GM21447 (cell line): ENCODE measurements around the gene LILRA1.
"Not testable (repeated sequence)": the region's sequence is repeated elsewhere in the genome, so short reads cannot be mapped to it uniquely, and the experiment has no call there.

Experiments used
- ATAC-seq: cut with Tn5 transposase; IDR thresholded peaks from one replicate; pipeline ENCODE4 v1.9.1; 2021; ENCODE audit not compliant: unreplicated experiment

Gene LILRA1

GRCh38 chr19:54576411-54576976, 16.9 kb upstream of the LILRA1 start:
- no peak for ATAC-seq

GRCh38 chr19:54577334-54577733, 16.1 kb upstream of the LILRA1 start:
- ATAC-seq: no peak

GRCh38 chr19:54578268-54578667, 15.2 kb upstream of the LILRA1 start:
- ATAC-seq: not testable (repeated sequence)

DNA sequence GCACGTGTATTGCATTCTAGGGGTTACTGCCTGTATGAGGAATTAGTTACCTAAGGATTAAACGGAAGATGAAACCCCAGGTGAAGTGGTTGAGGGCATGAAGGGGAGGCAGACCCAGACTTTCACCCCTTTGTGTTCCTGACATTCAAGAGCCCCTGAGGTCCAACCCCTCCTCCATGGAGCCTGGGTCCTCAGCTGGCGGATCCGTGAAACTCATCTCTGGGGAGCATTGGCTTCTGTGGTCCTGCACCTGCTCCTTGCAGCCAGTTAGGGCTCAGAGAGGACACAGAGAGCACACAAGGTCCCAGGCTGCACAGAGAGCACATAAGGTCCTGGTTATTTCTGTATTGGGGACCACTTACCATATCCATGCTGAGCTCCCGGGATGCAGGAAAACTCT, 7.0 kb upstream of the LILRA1 start:
- ATAC-seq: no peak

DNA sequence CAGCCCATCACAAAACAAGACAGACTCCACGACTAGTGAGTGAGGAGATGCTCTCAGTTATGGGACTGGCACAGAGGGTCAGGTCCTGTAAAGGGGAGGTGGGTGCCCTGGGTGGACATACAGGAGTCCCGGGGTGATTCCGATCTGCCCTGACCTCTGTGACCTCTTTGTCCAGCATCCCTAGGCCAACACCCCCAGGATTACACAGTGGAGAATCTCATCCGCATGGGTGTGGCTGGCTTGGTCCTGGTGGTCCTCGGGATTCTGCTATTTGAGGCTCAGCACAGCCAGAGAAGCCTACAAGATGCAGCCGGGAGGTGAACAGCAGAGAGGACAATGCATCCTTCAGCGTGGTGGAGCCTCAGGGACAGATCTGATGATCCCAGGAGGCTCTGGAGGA, 6.4 kb upstream of the LILRA1 start:
- no peak for ATAC-seq

- ATAC-seq: not testable (repeated sequence)
Observed at GRCh38 chr19:54593931-54594626, 647 bp downstream of the LILRA1 start.

DNA sequence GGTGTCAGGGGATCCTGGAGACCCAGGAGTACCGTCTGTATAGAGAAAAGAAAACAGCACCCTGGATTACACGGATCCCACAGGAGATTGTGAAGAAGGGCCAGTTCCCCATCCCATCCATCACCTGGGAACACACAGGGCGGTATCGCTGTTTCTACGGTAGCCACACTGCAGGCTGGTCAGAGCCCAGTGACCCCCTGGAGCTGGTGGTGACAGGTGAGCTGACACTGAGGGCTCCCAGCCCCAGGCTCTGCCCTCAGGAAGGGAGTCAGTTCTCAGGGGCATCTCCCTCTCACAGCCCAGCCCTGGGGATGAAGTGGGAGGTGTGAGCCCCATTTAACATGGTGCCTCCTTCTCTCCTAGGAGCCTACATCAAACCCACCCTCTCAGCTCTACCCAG, 1.3 kb downstream of the LILRA1 start:
- ATAC-seq: no peak

GRCh38 chr19:54595680-54596436, 2.4 kb downstream of the LILRA1 start:
- not testable (repeated sequence) for ATAC-seq

- no peak for ATAC-seq
Observed at GRCh38 chr19:54600212-54600611, 6.8 kb downstream of the LILRA1 start.

GRCh38 chr19:54606230-54606629, 12.8 kb downstream of the LILRA1 start:
- ATAC-seq: no peak

DNA sequence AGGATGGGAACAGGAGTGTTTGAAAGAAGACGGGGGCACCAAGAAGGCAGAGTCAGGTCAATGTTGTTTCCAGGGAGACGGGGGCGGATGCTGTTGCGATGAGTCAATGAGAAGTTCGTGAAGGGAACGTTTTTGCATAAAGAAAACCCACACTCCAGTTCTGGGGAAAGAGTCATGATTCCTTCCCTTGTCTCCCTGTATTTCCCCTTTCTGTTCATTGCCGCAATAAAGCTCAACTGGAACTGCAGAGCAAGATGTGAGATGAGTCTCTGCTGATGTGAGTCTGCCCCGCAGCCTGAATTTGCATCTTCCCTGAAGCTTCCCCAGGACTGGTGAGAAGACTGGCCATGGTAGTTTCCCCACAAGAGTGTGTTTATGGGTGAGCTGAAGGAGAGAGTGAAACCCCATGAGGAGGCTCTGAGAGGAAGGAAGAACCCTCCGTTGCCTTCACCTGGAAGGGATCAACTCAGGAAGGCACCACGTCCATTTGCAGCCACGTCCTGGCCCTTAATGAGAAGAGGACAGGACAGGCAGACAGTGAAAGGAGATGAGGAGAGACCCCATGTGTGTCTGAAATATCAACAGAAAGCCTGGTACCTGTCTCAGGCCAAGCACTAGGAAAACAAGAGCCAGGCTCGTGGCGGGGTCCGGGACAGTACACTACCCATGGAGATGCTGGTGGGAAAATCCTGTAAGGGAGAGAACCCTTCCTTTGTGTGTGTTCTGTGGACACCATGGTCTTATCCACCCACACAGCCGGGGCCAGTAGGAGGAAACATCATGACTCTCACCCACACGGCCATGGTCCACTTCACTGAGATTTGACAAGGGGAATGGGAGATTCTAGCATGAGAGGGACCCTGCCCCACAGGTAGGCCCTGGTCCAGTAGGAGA, 13.7 kb downstream of the LILRA1 start:
- peak; percentile 59 for ATAC-seq

DNA sequence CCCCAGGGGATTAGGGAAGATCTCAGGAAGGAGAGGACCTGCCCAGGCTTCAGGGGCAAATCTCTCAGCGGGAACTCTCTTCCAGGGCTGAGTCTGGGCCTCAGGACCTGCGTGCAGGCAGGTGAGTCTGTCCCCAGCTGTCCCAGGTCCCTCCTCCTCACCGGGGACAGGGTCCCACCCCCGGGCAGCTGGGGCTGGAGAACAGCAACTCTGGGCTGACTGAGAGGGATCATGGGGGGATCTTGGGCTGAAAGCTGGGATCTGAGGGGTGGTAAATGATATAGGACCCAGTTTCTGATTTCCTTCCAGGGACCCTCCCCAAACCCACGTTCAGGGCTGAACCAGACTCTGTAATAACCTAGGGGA, 14.3 kb downstream of the LILRA1 start:
- ATAC-seq: no peak

- ATAC-seq: no peak
Observed at GRCh38 chr19:54608205-54608604, 14.8 kb downstream of the LILRA1 start.

DNA sequence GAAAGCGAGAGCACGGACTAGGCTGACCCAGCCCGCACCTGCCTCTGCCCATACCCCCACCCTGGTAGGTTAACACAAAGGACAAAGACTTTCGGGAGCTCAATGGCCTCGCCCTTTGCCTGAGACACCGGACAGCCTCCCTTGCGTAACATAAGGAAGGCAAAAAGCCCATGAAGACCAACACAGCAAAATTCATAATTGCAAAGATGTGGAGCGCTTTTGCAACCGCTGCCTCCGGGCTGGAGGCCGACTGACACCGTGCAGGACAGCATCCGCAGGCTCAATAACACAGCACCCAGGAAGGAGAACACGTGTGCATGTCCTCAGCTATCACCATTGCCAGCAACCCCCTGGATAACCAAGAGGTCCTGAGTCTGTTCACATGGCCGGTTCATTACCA, 15.4 kb downstream of the LILRA1 start:
- no peak for ATAC-seq

GRCh38 chr19:54609356-54609791, 15.9 kb downstream of the LILRA1 start:
- no peak for ATAC-seq

DNA sequence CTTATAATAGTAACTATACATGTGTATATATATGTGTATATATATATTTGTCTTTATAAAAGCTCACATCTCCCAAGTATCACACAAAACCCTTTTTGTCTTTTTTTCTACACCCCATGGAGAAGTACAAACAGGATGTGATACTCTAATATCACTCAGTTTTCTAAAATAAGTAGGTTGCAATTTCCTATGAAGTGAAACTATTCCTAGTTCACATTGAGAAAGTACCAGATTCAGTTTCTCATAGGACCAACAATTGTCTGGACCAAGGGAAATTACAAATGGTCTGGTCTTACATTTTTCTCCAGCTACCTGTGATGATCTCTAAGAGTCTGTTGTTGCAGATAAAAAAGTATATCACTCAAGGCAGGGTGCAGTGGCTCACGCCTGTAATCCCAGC, 19.0 kb downstream of the LILRA1 start:
- ATAC-seq: no peak

GRCh38 chr19:54614726-54615125, 21.3 kb downstream of the LILRA1 start:
- ATAC-seq: no peak

GRCh38 chr19:54616057-54616456, 22.6 kb downstream of the LILRA1 start:
- no peak for ATAC-seq

DNA sequence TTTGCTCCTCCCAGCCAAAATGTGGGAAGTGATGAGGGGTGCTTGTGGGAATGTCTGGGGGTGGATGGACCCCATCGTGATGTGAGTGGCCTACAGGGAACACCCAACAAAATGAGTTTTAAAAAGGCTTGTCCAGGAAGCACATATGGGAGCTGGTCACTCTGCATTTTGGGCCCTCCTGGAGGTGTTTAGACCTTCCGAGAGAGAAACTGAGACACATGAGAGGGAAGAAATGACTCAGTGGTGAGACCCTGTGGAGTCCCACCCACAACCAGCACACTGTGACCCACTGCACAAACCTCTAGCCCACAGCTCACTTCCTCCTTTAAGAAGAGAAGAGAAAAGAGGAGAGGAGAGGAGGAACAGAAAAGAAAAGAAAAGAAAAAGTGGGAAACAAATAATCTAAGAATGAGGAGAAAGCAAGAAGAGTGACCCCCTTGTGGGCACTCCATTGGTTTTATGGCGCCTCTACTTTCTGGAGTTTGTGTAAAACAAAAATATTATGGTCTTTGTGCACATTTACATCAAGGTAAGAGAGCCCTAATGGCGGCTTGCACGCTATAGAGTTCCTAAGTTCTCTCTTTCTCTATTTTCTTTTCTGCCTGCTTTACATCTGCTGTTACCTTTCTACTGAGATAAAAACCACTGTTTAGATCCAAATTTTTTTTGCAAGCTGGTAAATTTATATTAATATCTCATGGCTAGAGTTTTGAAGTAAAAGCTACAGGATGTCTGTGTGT, 23.6 kb downstream of the LILRA1 start:
- ATAC-seq: peak; percentile 84

DNA sequence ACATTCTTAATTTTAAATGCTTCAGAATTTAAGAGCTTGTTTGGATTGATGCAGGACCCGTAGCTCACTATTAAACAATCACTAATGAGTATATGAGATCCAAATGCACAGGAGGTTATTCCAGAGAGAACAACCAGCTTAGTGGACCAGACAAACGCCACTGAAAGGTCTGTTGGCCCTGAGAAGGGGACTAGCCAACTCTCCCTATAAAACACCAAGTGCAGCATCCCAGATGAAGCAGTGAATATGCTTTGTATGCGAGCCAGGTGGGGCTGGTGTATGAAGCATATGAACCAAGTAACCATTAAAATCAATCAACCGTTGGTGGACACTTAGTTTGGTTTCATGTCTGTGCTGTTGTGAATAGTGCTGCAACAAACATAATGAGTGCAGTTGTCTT, 27.0 kb downstream of the LILRA1 start:
- ATAC-seq: no peak

DNA sequence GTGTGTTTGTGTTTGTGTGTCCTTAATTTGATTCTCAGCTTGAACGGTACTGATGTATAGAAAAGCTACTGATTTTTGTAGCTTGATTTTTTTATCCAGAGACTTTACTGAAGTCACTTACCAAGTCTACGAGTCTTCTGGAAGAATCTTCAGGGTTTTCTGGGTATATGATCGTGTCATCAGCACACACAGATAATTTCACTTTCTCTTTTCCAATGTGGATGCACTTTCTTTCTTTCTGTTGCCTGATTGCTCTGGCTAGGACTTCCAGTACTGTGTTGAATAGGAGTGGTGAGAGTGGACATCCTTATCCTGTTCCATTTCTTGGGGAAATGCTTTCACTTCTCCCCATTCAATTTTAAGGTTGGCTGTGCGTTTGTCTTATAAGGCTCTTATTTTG, 29.0 kb downstream of the LILRA1 start:
- no peak for ATAC-seq
